Loucy (cell line): ENCODE data around the gene DCAF6.

ENCODE experiments used
- H2AFZ ChIP-seq: fragments of 200-600 bp; sonication (generic); 2 replicates; pipeline ENCODE4 v1.6.0; 2016; ENCODE audit warnings: antibody characterized with exemption, mild to moderate bottlenecking, low read length, moderate library complexity
- H3F3A ChIP-seq: fragments of 200-600 bp; 2 replicates; pipeline ENCODE4 v1.6.0; 2016; ENCODE audit warnings: antibody characterized with exemption, low read depth, mild to moderate bottlenecking
- H3K27me3 ChIP-seq: fragments of 200-600 bp; sonication (generic); 2 replicates; pipeline ENCODE4 v1.6.1; 2014; ENCODE audit warnings: low read length, mild to moderate bottlenecking; ENCODE audit not compliant: insufficient read depth, poor library complexity, severe bottlenecking
- H3K36me3 ChIP-seq: fragments of 200-600 bp; sonication (generic); 2 replicates; pipeline ENCODE4 v1.6.1; 2016; ENCODE audit warnings: low read length; ENCODE audit not compliant: insufficient read depth
- H3K4me1 ChIP-seq: fragments of 200-600 bp; sonication (generic); 2 replicates; pipeline ENCODE4 v1.5.1; 2014; ENCODE audit warnings: low read length, mild to moderate bottlenecking; ENCODE audit not compliant: insufficient read depth, poor library complexity, severe bottlenecking
- H3K4me2 ChIP-seq: fragments of 200-600 bp; sonication (generic); 2 replicates; pipeline ENCODE4 v1.6.0; 2014; ENCODE audit warnings: antibody characterized with exemption, low read length, low read depth, mild to moderate bottlenecking; ENCODE audit not compliant: poor library complexity, severe bottlenecking
- H3K4me3 ChIP-seq: fragments of 200-600 bp; sonication (generic); 2 replicates; pipeline ENCODE4 v1.5.1; 2014; ENCODE audit warnings: low read length, mild to moderate bottlenecking, mixed read lengths; ENCODE audit not compliant: poor library complexity, severe bottlenecking
- H3K79me2 ChIP-seq: fragments of 200-600 bp; sonication (generic); 2 replicates; pipeline ENCODE4 v1.6.1; 2014; ENCODE audit warnings: low read length; ENCODE audit not compliant: insufficient read depth
- H3K9ac ChIP-seq: fragments of 200-600 bp; sonication (generic); 2 replicates; pipeline ENCODE4 v1.6.0; 2014; ENCODE audit warnings: mild to moderate bottlenecking, low read depth, low read length, moderate library complexity; ENCODE audit not compliant: poor library complexity, severe bottlenecking
- H3K9me2 ChIP-seq: fragments of 200-600 bp; sonication (generic); replicated peaks from 2 replicates; pipeline ENCODE4 v1.6.1; 2016; ENCODE audit warnings: low read depth, low read length, mixed read lengths
- H3K9me3 ChIP-seq: fragments of 200-600 bp; sonication (generic); 2 replicates; pipeline ENCODE4 v1.6.1; 2014; ENCODE audit warnings: mild to moderate bottlenecking, antibody characterized with exemption, low read length, low read depth; ENCODE audit not compliant: insufficient read depth
- H4K20me1 ChIP-seq: fragments of 200-600 bp; sonication (generic); 2 replicates; pipeline ENCODE4 v1.6.0; 2014; ENCODE audit warnings: antibody characterized with exemption, low read length, mild to moderate bottlenecking; ENCODE audit not compliant: insufficient read depth, poor library complexity, severe bottlenecking
- EZH2phosphoT487 ChIP-seq: fragments of 200-600 bp; IDR thresholded peaks from 2 replicates; pipeline ENCODE4 v1.6.1; 2018; ENCODE audit warnings: antibody characterized with exemption, mild to moderate bottlenecking, moderate library complexity, borderline replicate concordance
- TF ChIP-seq, protein P1 (sequence below): fragments of 200-600 bp; sonication (generic); conservative IDR thresholded peaks from 2 replicates; pipeline ENCODE4 v1.5.1; 2014; ENCODE audit warnings: mild to moderate bottlenecking, antibody characterized with exemption, low read length

The DCAF6 gene

GRCh38 chr1:168083456-168084325 is 147.2 kb downstream of the DCAF6 start:
- H3K9me3 ChIP-seq, result no peaks in the 10 kb centered on the region

GRCh38 chr1:168084396-168085231 is 148.1 kb downstream of the DCAF6 start:
- Histone ChIP-seq H4K20me1 (no peaks in the 10 kb centered on the region), H2AFZ (no peak overlapping the region), H3K79me2 (no peaks in the 10 kb centered on the region), H3K4me3 (no peak overlapping the region), H3F3A (no peaks in the 10 kb centered on the region), H3K4me1 (peaks cover 21% of the 10 kb centered on the region), H3K9ac (no peak overlapping the region), H3K9me2 (no peaks in the 10 kb centered on the region), H3K9me3 (no peaks in the 10 kb centered on the region), H3K4me2 (no peak overlapping the region), H3K36me3 (no peaks in the 10 kb centered on the region), H3K27me3 (no peaks in the 10 kb centered on the region)
- TF ChIP-seq, protein P1, sequence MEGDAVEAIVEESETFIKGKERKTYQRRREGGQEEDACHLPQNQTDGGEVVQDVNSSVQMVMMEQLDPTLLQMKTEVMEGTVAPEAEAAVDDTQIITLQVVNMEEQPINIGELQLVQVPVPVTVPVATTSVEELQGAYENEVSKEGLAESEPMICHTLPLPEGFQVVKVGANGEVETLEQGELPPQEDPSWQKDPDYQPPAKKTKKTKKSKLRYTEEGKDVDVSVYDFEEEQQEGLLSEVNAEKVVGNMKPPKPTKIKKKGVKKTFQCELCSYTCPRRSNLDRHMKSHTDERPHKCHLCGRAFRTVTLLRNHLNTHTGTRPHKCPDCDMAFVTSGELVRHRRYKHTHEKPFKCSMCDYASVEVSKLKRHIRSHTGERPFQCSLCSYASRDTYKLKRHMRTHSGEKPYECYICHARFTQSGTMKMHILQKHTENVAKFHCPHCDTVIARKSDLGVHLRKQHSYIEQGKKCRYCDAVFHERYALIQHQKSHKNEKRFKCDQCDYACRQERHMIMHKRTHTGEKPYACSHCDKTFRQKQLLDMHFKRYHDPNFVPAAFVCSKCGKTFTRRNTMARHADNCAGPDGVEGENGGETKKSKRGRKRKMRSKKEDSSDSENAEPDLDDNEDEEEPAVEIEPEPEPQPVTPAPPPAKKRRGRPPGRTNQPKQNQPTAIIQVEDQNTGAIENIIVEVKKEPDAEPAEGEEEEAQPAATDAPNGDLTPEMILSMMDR, result peak; percentile 93
- TF ChIP-seq EZH2phosphoT487, result no peak

More at GRCh38 chr1:168083456-168084325, 147.2 kb downstream of the DCAF6 start:
- Histone ChIP-seq H2AFZ (no peak overlapping the region), H3K9ac (peak overlapping the region; percentile 1), H3K4me1 (peaks cover 21% of the 10 kb centered on the region), H3F3A (no peaks in the 10 kb centered on the region), H3K4me2 (peak overlapping the region; percentile 23), H3K4me3 (no peak overlapping the region), H4K20me1 (no peaks in the 10 kb centered on the region), H3K27me3 (no peaks in the 10 kb centered on the region), H3K9me2 (no peaks in the 10 kb centered on the region), H3K36me3 (no peaks in the 10 kb centered on the region), H3K79me2 (no peaks in the 10 kb centered on the region)
- TF ChIP-seq, protein P1, result no peak
- no peak for TF ChIP-seq EZH2phosphoT487

- Histone ChIP-seq H3K9me3 (no peaks in the 10 kb centered on the region), H3K9me2 (no peaks in the 10 kb centered on the region), H3K4me3 (no peak overlapping the region), H3K9ac (no peak overlapping the region), H3K79me2 (no peaks in the 10 kb centered on the region), H2AFZ (no peak overlapping the region), H3K4me2 (no peak overlapping the region), H3K27me3 (no peaks in the 10 kb centered on the region), H3F3A (no peaks in the 10 kb centered on the region), H4K20me1 (no peaks in the 10 kb centered on the region), H3K4me1 (peaks cover 21% of the 10 kb centered on the region), H3K36me3 (no peaks in the 10 kb centered on the region)
- no peak for TF ChIP-seq EZH2phosphoT487
- TF ChIP-seq, protein P1, result no peak
Observed at GRCh38 chr1:168085401-168085872, 149.0 kb downstream of the DCAF6 start.
